Endometrium (tissue), 2 donors: Measurements from ENCODE around the gene MCU.
"Not testable (repeated sequence)": the region's sequence is repeated elsewhere in the genome, so short reads cannot be mapped to it uniquely, and the experiment has no call there.

Experiments used
- FAIRE-seq: peaks from 2 replicates; lab custom pipeline; 2012; peaks lifted over from hg19 to GRCh38; lab: Jason Lieb, UNC
- donor health status: control.
- donor health status: control.

MCU gene

GRCh38 chr10:72691863-72692743 lies at the start of gene MCU:
Gene MCU, plus strand, starts transcription at chr10:72692143. Its CDS starts 9 bp downstream, at chr10:72692152.
- peak; percentile 82 for FAIRE-seq

- FAIRE-seq = no peak
Measured at GRCh38 chr10:72642318-72642717, 49.6 kb upstream of the MCU start.

- FAIRE-seq = no peak
Measured at GRCh38 chr10:72645263-72645858, 46.6 kb upstream of the MCU start.

- FAIRE-seq = not testable (repeated sequence)
Measured at GRCh38 chr10:72646971-72647370, 45.0 kb upstream of the MCU start.

GRCh38 chr10:72648301-72648700 lies 43.6 kb upstream of the MCU start:
- no peak for FAIRE-seq

GRCh38 chr10:72649291-72649690 lies 42.7 kb upstream of the MCU start:
- FAIRE-seq = no peak

GRCh38 chr10:72653383-72654096 lies 38.4 kb upstream of the MCU start:
- no peak for FAIRE-seq

GRCh38 chr10:72654720-72655119 lies 37.2 kb upstream of the MCU start:
- FAIRE-seq = no peak

GRCh38 chr10:72658696-72659400 lies 33.1 kb upstream of the MCU start:
- FAIRE-seq = no peak

- FAIRE-seq = no peak
Measured at GRCh38 chr10:72659694-72660093, 32.2 kb upstream of the MCU start.

GRCh38 chr10:72660220-72660619 lies 31.7 kb upstream of the MCU start:
- FAIRE-seq = no peak

GRCh38 chr10:72661431-72661830 lies 30.5 kb upstream of the MCU start:
- FAIRE-seq = no peak

- FAIRE-seq = no peak
Measured at GRCh38 chr10:72663971-72664370, 28.0 kb upstream of the MCU start.

- no peak for FAIRE-seq
Measured at GRCh38 chr10:72665925-72666324, 26.0 kb upstream of the MCU start.

- no peak for FAIRE-seq
Measured at GRCh38 chr10:72667207-72667864, 24.6 kb upstream of the MCU start.

- FAIRE-seq = no peak
Measured at GRCh38 chr10:72673280-72673679, 18.7 kb upstream of the MCU start.

GRCh38 chr10:72674174-72674573 lies 17.8 kb upstream of the MCU start:
- not testable (repeated sequence) for FAIRE-seq

- no peak for FAIRE-seq
Measured at GRCh38 chr10:72679838-72680241, 12.1 kb upstream of the MCU start.

- FAIRE-seq = no peak
Measured at GRCh38 chr10:72682638-72683037, 9.3 kb upstream of the MCU start.

- no peak for FAIRE-seq
Measured at GRCh38 chr10:72685264-72685921, 6.5 kb upstream of the MCU start.

- not testable (repeated sequence) for FAIRE-seq
Measured at GRCh38 chr10:72686430-72686829, 5.5 kb upstream of the MCU start.
